Suppressor macrophage treated with lipopolysaccharide for 1 hour (primary cell): ENCODE data around the gene LONRF2.
A peak's percentile ranks its signal among the peaks of the same experiment; 100 is the strongest.
"Not testable (repeated sequence)": the region's sequence is repeated elsewhere in the genome, so short reads cannot be mapped to it uniquely, and the experiment has no call there.

ENCODE experiments used
- DNase-seq, 3 donors: peaks; one replicate each; pipeline ENCODE4 v3.0.0-alpha.2; 2020 to 2022

LONRF2 gene

DNA sequence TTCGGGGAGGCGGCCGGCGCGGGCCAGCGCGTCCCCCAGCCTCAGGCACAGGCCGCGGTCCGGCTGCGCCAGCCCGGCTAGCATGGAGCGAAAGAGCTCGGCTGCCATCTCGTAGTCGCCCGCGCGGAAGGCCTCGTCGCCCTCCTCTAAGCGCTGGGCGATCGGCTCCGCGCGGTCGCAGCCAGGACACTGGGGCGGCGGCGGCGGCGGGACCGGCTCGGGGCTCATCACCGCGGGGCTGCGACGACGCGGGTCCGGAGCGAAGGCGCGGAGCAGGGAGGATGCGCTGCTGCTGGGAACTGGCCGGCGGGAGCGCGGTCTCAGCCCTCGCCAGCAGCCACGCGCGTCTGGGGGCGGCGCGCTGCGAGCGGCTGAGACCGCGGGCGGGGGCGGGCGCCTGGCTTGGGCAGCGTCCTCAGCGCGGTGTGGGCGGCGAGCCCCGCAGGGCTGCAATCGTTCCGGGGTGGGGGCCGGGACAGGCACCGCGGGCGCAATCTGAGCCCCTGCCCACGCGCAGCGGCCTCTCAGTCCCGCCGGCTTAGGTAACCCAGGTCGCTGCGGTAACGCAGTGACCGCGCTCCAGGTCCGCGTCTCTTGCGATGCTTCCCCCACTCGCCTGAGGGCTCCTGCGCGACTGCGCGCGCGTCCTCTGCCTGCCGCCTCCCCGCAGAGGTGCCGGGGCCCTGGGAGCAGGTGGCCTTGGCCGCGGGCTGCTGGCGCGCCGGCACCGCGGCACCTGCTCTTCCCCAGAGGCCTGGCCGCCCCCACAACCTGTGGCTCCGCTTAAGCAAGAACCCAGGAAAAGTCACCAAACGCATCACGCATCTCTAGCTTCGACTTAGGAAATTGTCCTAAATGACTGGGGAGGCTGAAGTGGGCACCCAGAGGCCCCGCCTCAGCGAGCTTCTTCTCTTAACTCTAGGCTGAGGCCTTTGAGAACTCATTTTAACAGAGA, at the start of gene LONRF2:
Gene LONRF2 (minus strand): TSS at position 636 of the 955 bp plus-strand sequence. CDS start 408 bp downstream, at position 228.
- peak; percentile 21 to 66 (median 35) for DNase-seq

DNA sequence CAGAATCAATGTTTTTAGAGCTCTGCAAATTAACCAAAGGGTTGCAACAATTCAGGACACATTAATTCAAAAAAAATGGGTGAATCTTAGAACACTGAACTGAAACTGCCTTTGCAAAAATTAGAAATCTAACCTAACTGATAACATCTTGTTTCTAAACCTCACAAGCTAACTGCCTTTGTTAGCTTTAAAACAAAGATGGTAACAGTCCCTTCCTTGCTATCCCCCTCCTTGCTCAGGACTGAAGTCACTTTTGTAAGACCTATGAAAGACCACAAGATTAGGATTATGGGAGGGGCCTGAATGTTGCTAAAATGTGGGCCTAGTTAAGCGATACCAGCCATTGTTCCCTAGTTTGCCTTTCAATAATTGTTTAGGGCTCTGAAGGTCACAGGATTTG, 44.9 kb upstream of the LONRF2 start:
- DNase-seq = peak in 1 of 3 donors; percentile 15

DNA sequence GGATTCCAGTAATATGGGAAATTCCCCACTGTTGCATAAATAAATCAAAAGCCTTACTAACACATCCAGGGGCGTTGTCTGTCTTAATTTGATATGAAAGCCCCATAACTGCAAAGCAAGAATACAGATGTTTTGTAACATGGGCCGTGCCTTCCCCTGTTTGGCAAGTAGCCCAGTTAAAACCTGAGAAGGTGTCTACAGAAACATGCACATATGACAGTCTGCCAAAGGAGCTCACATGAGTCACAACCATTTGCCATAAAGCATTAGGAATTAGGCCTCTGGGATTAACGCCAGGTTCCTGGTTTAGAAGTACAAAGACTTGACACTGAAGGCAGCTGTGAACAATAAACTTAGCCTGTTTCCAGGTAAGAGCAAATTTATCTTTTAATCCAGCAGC, 43.1 kb upstream of the LONRF2 start:
- DNase-seq = peak in 1 of 3 donors; percentile 7

DNA sequence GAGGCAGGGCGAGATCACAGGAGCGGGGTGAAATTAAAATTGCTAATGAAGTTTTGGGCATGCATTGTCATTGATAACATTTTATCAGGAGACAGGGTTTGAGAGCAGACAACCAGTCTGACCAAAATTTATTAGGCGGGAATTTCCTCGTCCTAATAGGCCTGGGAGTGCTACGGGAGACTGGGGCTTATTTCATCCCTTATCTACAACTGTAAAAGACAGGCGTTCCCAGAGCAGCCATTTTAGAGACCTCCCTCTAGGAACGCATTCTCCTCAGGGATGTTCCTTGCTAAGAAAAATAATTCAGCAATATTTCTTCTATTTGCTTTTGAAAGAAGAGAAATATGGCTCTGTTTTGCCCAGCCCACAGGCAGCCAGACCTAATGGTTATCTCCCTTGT, 40.0 kb upstream of the LONRF2 start:
- not testable (repeated sequence) for DNase-seq

DNA sequence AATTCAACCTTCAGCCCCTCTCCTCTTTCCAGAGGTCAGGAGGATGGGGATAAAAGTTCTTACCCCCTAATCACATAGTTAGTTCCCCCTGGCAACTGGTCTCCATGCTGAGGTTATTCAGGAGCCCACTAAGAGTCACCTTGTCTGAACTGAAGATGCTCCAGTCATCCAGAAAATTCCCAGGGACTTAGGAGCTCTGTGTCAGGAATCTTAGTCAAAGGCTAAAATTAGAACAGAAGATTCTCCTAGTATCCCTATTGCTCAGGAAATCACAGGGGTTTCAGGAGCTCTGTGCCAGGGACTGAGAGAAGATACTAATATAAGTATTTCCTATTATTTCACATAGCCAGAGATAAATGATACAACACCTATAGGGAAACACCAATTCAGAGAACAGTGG, 37.3 kb upstream of the LONRF2 start:
- no peak for DNase-seq

DNA sequence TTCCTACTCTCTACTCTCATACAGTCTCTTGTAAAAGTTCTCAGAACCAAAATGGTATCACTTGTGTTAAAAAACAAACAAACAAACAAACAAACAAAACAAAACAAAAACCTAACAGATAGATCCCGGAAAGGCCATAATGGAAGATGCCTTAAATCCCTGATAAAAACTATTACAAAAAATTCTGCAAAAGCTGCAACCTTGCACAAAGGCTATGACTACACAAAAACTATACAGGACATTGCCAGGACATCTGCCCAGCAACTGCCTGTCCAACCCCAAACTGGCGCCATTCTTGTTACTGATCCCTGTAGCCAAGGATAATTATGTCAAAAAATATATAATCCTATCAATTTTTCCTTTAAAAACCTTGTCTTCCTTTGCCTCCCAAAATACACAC, 36.3 kb upstream of the LONRF2 start:
- no peak for DNase-seq

DNA sequence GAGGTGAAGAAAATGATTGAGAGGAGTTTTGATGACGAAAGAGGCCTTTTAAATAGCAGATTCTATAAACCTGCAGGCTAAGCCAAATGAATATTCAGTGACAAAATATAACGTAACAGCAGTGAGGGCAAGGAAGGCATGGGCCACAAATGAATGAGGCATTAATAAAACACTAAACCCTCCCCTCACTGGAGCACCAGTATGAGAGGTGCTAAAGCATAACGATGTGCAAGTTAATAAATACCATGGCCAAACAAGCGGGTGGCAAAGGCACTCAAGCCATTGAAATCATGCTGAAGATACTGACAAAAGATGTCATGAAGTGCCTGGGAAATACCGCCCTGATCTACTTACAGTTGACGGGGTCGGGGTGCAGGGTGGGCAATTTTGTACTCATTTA, 30.2 kb upstream of the LONRF2 start:
- no peak for DNase-seq

DNA sequence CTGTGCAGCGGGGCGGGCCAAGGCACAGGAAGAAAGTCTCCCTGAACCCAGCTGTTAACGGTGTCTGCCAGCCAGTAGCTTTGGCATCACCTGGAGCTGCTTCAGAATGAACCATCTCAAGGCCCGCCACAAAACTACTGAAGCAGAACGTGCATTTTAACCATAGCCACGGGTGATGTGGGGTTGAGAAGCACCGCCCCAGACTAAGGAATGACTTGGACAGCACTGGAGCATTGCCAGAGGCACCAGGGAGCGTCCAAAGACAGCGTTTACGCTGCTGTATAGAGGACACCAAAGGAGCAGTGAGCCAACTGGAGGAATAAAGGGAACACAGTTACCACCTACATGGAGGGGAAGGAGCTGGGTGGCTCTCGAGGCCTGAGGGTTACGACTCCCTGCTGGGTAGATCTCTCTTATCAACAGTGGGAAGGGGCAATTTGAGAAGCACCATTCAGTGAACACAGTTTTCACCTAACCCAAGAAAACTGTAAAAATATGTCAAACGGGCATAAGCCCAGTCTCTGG, 28.4 kb upstream of the LONRF2 start:
- no peak for DNase-seq

DNA sequence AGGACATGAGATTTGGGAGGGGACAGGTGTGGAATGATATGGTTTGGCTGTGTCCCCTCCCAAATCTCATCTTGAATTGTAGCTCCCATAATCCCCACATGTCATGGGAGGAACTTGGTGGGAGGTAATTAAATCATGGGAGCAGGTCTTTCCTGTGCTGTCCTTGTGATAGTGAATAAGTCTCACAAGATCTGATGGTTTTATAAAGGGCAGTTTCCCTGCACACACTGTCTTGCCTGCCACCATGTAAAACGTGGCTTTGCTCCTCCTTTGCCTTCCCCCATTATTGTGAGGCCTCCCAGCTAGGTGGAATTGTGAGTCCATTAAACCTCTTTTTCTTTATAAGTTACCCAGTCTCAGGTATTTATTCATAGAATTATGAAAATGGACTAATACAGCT, 22.8 kb upstream of the LONRF2 start:
- DNase-seq = not testable (repeated sequence)

DNA sequence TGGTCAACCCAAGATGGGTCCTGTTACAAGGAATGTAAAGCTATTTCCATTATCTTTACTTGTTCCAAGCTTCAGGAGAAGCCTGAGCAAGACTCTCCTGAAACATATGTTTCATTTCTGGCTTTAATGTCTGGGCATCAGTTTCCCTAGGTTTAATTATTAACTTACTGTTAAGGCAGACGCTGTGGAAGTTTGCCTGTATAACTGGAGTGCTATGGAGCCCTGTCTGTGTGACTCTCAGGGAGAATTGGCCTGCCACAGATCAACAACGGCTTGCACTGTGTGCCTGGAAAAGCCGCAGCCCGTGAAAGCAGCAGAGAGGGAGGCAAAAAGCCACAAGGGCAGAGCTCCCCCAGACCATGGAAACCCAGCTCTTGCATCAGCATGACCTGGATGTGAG, 22.1 kb upstream of the LONRF2 start:
- DNase-seq = no peak

DNA sequence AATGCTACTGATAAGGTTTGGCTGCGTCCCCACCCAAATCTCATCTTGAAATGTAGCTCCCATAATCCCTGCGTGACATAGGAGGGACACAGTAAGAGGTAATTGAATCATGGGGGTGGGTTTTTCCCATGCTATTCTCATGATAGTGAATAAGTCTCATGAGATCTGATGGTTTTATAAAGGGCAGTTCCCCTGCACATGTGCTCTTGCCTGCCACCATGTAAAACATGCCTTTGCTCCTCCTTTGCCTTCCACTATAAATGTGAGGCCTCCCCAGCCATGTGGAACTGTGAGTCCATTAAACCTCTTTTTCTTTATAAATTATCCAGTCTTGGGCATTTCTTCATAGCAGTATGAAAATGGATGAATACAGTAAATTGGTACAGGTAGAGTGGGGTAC, 20.2 kb upstream of the LONRF2 start:
- DNase-seq = not testable (repeated sequence)

DNA sequence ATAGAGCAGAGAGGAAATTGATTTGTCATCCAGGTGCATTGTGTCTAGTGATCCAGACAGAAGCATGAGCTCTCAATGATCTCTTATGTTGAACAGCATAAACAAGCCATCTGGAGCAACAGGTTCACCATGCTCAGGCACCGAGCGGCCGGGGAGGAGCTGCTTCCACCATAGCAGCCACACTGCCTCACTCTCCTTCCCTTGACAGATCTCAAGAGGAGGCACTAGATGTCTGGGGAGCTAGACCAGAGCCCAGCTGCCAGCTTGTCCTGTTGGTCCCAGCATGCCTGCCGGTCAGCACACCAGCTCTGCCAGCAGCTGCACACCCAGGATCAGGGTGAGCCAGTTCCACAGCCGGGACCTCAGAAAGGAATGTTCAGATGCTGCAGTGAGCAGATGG, 17.5 kb upstream of the LONRF2 start:
- DNase-seq = no peak

DNA sequence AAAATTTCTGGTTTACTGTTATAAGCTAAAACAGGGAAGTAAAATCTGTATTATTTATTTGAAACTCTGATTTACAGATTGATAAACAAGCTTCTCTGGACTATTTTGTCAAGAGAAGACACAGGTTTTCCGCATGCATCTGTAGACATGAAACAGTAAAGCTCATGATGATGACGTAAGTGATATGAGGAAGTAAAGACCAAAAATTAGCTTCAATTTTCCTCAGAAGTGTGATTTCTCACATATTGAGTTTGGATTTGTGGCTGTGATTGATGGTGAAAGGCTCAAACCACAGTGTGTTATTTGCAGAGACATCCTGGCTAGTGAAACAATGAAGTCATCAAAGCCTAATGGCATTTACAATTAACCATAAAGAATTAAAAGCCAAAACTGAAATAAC, 12.6 kb upstream of the LONRF2 start:
- peak; percentile 7 to 22 (median 11) for DNase-seq

DNA sequence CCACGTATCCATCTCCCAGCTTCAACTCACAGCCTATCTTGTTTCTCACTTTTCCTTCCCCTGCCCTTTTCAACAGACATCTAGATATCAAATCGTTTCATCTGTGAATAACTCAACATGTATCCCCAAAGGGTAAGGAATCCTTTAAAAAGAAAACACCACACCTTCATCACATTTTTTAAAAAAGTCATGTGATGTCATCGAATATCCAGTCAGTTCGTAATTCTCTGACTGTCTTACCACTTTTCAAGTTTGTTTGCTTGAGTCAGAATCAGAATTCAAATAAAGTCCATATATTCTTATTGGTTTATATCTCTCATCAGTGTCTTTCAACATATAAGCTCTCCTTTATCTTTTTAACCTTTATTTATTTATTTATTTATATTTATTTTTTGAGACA, 5.4 kb upstream of the LONRF2 start:
- no peak for DNase-seq

DNA sequence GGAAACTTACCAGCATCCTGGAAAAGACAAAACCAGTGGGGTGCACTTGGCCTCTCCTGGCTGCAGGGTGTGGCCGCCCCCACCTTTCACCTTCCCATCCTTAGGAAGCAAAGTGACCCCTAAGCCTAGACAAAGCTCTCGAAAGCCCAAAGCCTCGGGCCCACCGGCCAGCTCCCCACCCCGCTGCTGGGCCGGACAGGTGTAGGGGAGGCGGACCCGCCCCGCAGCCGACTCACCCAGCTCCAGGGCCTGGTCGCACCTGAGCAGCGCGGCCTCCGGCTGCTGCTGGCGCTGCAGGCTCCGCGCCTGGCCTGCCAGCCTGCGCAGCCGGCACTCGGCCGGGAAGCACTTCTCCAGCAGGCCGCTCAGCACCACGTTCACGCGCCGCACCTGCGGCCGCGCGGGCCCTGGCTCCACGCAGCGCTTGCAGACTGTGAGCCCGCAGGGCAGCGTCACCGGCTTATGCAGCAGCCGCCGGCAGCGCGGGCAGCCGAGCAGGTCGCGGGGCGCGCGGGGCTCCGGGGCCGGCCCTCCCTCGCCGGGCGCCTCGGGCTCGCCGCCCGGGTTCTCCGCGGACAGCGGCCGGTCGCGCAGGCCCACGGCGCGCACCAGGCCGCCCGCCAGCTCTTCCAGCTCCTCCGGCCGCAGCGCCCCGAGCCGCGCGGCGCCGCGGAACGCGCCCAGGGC, 979 bp downstream of the LONRF2 start:
- DNase-seq = peak in 2 of 3 donors; percentile 10 to 43

DNA sequence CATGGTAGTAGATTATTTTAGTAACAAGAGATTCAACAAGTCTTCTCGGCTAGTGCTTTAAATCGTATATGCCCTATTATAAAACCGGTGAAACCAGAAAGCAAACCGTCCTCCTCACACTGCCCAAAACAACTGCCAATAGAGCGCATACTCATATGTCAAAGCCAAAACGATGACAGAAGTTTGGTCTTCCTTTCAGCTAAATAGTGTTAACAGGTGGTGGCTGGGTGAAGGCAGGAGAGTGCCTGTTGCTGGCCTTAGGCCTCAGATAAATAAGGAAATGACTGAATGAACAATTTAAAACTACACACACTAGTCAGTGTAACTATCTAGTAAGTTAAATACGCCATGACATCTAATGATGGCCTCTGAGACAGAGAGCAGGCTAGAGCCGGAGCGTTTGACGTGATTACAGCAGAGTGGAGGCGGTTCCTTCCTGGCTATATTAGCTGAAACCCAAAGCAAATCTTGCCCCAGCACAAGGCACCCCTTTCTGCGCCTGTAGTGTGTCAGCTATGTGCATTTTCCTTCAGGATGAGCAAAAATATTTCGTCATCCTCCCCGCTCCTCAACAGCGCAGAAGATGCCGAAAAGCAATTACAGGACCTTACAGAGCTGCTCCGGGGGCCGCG, 1.6 kb downstream of the LONRF2 start:
- DNase-seq = no peak

DNA sequence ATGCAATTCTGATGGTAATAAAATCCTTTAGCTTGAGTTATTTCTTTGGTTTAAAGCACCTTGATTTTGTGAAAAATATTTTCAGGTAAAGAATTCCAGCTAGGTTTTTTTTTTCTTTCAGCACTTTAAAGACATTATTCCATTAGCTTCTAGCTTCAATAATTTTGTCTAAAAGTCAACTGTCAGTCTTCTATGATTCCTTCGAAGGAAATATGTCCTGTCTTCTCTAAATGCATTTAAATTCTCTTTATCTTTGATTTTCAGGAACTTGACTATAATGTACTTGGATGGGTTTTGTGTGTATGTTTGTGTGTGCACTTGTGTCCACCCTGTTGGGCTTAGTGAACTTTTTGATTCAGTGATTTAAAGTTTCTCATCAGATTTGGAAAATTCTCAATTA, 4.7 kb downstream of the LONRF2 start:
- DNase-seq = no peak

DNA sequence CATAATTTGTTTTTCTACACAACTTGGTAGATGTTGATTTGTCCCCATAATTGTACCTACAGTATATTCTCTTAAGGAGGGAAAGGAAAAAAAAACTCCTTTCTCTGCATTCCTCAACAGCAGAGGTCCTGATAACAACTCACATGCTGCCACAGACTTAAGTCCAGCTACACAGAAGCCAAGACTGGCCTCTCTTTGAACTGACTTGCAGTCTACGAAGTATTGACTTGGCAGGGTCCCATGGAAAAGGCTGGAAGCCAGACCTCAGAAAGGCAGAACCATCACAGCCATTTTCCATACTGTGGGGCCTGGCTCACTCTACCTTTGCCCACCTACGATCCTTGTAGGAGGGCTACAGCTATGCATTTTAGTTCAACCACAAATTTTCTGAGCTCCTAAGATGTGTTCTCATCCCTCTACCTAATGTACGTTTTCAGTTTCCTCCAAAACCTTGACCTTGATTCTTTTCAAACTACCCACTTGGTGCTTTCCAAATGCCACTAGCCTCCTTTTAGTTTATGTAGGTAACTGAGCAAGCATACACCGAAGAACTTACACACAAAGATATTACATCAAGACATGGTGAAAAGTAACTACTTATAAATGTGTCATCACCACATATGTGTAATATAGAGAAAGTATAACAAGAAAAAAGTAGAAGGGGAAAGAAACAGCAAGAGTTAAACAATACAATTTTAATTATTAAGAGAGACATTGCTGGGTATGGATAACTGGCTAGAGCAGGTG, 12.2 kb downstream of the LONRF2 start:
- no peak for DNase-seq

DNA sequence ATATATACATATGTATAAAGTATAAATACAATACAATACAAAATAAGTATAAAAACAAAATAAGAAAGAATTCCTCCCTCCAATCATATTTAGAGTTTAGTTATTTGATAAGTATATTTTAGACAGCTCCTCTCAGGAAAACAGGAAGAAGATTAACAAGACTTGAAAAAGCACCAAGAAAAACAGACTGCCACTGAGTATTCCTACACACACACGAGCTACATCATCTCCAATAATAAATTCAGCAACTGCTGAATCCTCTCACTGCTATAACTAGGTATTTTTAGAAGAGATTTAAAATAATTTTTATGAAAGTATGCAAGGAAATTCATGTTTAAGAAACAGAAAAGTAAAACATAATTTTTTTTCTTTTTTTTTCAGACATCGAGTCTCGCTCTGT, 13.0 kb downstream of the LONRF2 start:
- no peak for DNase-seq

DNA sequence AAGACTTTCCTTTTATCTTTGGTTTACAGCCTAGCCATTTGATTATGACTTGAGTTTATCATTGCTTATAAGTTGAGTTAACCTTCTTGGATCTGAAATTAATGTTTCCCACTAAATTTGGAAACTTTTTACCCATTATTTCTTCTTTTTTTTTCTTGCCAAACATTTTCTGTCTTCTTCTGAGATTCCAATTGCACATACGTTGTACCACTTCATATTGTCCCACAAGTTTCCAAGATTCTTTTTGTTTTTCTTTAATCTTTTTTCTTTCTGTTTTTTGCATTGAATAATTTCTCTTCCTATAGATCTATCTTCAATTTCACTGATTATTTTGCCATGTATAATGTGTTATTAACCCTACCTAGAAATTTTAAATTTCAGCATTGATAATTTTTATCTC, 18.6 kb downstream of the LONRF2 start:
- no peak for DNase-seq

DNA sequence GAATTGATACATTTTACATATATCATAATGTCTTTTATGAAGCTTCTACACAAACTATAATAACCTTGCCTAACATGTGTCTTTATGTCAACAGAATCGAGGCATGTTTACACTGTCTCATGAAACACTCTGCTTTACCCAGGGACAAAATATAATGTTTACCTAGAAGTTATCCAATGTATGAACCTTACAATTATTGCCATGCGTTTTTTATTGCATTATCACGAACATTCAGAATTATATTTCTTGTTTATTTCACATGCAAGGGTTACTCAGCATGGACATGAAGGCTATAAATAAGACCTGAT, 19.8 kb downstream of the LONRF2 start:
- DNase-seq = no peak

DNA sequence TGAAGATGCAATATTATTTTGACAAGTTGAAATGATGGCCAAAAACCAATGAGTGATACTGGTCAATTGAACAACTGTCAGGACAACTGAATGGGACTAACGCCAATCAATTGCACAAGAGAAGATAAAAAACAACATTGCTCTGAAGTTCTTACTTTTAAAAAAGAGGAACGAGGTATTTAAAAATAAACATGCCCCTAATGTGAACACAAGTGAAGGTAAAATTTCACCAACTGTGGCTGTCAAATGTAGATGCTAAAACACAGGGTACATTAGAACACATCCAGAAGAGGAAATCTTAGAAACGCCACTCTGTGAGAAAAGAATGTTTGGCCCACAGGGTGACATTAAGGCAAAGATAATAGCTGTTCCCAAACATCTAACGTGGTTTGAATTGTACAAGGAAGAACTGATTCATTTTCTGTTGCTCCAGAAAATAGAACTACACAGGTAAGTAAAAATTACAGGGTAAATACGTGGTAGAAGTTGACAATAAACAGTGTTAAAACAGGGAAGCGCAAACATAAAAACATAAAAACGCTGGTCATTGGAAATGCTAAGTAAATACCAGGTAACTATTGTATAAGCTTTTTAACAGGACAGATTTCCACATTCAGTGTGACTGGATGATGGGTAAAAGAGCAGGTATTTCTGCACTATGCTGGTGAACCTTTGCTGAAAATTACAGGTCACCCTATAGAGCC, 20.3 kb downstream of the LONRF2 start:
- DNase-seq = no peak
